Astrocyte (in vitro differentiated cells and primary cell): ENCODE data around the gene CRBN. TPM values are rescaled to one million over a fixed set of nuclear protein-coding genes. Genes with fewer than 3 reads are reported as not detected.

Experiments used
- DNase-seq: peaks from one replicate; pipeline ENCODE4 v3.0.0-alpha.2; 2010; ENCODE audit warnings: low read depth
- FAIRE-seq: peaks from 2 replicates; lab custom pipeline; 2011; peaks lifted over from hg19 to GRCh38; lab: Jason Lieb, UNC
- H2AFZ ChIP-seq: 2 replicates; pipeline ENCODE4 v1.6.0; 2012; ENCODE audit warnings: low read depth, low read length, inconsistent platforms
- H3K27ac ChIP-seq: 2 replicates; pipeline ENCODE4 v1.5.1; 2011; ENCODE audit warnings: low read depth, low read length, inconsistent platforms
- H3K27me3 ChIP-seq: 2 replicates; pipeline ENCODE4 v1.6.0; 2011; ENCODE audit warnings: low read length, inconsistent platforms; ENCODE audit not compliant: insufficient read depth
- H3K36me3 ChIP-seq: 2 replicates; pipeline ENCODE4 v1.5.1; 2011; ENCODE audit warnings: low read length, inconsistent platforms; ENCODE audit not compliant: insufficient read depth
- H3K4me1 ChIP-seq: 2 replicates; pipeline ENCODE4 v1.5.1; 2011; ENCODE audit warnings: low read length, inconsistent platforms; ENCODE audit not compliant: insufficient read depth
- H3K4me2 ChIP-seq: 2 replicates; pipeline ENCODE4 v1.6.0; 2012; ENCODE audit warnings: low read length, inconsistent platforms
- H3K4me3 ChIP-seq: 2 replicates; pipeline ENCODE4 v1.5.1; 2011; ENCODE audit warnings: low read depth, mild to moderate bottlenecking, low read length, inconsistent platforms; ENCODE audit not compliant: insufficient read depth
- H3K79me2 ChIP-seq: 2 replicates; pipeline ENCODE4 v1.6.0; 2012; ENCODE audit warnings: mild to moderate bottlenecking, low read length, inconsistent platforms; ENCODE audit not compliant: insufficient read depth
- H3K9ac ChIP-seq: 2 replicates; pipeline ENCODE4 v1.6.0; 2012; ENCODE audit warnings: mild to moderate bottlenecking, low read length, inconsistent platforms
- H3K9me3 ChIP-seq: 2 replicates; pipeline ENCODE4 v1.5.1; 2012; ENCODE audit warnings: low read depth, mild to moderate bottlenecking, low read length, inconsistent platforms; ENCODE audit not compliant: insufficient read depth
- H4K20me1 ChIP-seq: 2 replicates; pipeline ENCODE4 v1.6.0; 2012; ENCODE audit warnings: low read length, inconsistent platforms; ENCODE audit not compliant: insufficient read depth
- H3K27ac Mint-ChIP-seq: one replicate; pipeline ENCODE4 v1.8.0; 2021; ENCODE audit warnings: mild to moderate bottlenecking, mixed read lengths; ENCODE audit not compliant: unreplicated experiment
- H3K27me3 Mint-ChIP-seq: one replicate; pipeline ENCODE4 v1.8.0; 2021; ENCODE audit warnings: low read depth, mixed read lengths; ENCODE audit not compliant: unreplicated experiment
- H3K36me3 Mint-ChIP-seq: one replicate; pipeline ENCODE4 v1.8.0; 2021; ENCODE audit warnings: low read depth, mixed read lengths; ENCODE audit not compliant: unreplicated experiment
- H3K4me1 Mint-ChIP-seq: one replicate; pipeline ENCODE4 v1.8.0; 2021; ENCODE audit warnings: low read depth, mixed read lengths; ENCODE audit not compliant: unreplicated experiment
- H3K4me3 Mint-ChIP-seq: one replicate; pipeline ENCODE4 v1.8.0; 2021; ENCODE audit warnings: mild to moderate bottlenecking, moderate library complexity, mixed read lengths; ENCODE audit not compliant: unreplicated experiment
- H3K9me3 Mint-ChIP-seq: one replicate; pipeline ENCODE4 v1.8.0; 2021; ENCODE audit warnings: mild to moderate bottlenecking, mixed read lengths; ENCODE audit not compliant: unreplicated experiment
- EZH2 ChIP-seq: IDR thresholded peaks from 2 replicates; pipeline ENCODE4 v1.6.1; 2012; ENCODE audit warnings: mild to moderate bottlenecking, low read length, inconsistent platforms; ENCODE audit not compliant: insufficient read depth
- total RNA-seq: library from RNA; stranded (reverse); gene quantifications from 2 replicates; pipeline ENCODE4 v1.2.1, GENCODE V29; 2021
- TF ChIP-seq, protein P1 (sequence below): IDR thresholded peaks from 2 replicates; pipeline ENCODE4 v1.5.1; 2011; ENCODE audit warnings: low read depth, mild to moderate bottlenecking, inconsistent platforms, low read length, moderate library complexity; ENCODE audit not compliant: insufficient read depth

CRBN gene
- total RNA-seq, 1 donor from 2014 or later = 26.1 TPM

DNA sequence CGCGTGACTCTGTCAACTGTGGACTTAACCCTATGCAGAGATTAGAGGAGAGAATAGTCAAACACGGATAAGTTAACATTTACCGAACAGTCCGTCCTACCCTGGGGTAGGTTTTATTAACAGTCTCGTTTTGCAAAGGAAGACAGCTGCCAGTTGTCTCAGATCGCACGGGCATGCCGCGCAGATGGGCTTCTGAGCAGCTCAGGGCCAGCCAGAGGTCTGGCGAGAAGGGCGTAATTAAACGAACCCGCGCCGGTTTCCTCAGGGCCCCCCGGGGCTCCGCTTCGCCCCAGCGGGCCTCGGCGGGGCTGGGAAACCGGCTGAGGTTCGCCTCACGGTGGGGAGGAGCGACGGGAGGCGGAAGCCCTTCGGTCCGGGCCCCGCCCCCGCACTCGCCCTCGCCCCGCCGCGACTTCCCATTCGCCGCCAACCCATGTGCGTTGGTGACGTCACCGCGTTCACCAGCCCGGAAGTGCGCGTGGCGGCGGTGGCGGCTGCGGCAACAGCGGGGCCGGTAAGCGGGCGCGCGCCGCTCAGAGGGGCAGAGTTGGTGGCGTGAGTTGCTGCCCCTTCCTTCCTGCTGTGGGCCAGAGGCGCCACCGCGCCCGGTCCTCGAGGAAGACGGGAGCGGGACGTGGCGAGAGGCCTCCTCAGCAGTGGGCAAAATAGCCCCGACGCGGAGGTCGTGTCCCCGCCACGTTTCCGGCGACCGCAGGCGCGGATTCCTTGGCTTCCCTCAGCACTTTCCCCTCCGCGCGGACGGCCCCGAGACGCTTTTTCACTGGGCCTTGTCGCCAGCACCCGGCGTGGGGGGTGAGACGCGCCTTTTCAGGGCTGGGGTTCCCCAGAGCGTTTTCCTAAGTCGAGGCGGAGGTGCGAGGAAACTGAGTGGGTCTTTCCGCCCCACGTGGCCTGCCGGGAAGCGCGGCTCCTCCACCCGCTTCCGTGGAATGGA lies 52.7 kb downstream of the CRBN start, which contains the start of gene TRNT1:
Gene TRNT1, plus strand, starts transcription at position 464 of the 955 bp plus-strand sequence. CDS start 2,101 bp downstream, outside the sequence.
- Histone ChIP-seq H3K9ac (peak within 1 kb of the TSS; percentile 96), H3K27ac (peak within 1 kb of the TSS; percentile 94), H3K27me3 (no peaks in the 10 kb centered on the region), H2AFZ (peak within 1 kb of the TSS; percentile 97), H3K36me3 (peaks cover 23% of the 10 kb centered on the region), H3K4me1 (peaks cover 9% of the 10 kb centered on the region), H3K4me3 (peak within 1 kb of the TSS; percentile 85), H3K9me3 (no peaks in the 10 kb centered on the region), H3K4me2 (peak within 1 kb of the TSS; percentile 97), H4K20me1 (no peaks in the 10 kb centered on the region), H3K79me2 (peaks cover 32% of the 10 kb centered on the region)
- H3K36me3 Mint-ChIP-seq = peaks cover 2% of the 10 kb centered on the region
- peaks cover 4% of the 10 kb centered on the region for H3K4me1 Mint-ChIP-seq
- no peak for TF ChIP-seq EZH2
- TF ChIP-seq, protein P1, sequence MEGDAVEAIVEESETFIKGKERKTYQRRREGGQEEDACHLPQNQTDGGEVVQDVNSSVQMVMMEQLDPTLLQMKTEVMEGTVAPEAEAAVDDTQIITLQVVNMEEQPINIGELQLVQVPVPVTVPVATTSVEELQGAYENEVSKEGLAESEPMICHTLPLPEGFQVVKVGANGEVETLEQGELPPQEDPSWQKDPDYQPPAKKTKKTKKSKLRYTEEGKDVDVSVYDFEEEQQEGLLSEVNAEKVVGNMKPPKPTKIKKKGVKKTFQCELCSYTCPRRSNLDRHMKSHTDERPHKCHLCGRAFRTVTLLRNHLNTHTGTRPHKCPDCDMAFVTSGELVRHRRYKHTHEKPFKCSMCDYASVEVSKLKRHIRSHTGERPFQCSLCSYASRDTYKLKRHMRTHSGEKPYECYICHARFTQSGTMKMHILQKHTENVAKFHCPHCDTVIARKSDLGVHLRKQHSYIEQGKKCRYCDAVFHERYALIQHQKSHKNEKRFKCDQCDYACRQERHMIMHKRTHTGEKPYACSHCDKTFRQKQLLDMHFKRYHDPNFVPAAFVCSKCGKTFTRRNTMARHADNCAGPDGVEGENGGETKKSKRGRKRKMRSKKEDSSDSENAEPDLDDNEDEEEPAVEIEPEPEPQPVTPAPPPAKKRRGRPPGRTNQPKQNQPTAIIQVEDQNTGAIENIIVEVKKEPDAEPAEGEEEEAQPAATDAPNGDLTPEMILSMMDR = no peak
- peaks cover 3% of the 10 kb centered on the region for H3K9me3 Mint-ChIP-seq
- no peaks in the 10 kb centered on the region for H3K27me3 Mint-ChIP-seq
- FAIRE-seq = no peak
- peak; percentile 84 for DNase-seq
- H3K4me3 Mint-ChIP-seq = peak within 1 kb of the TSS; percentile 95
- H3K27ac Mint-ChIP-seq = peak within 1 kb of the TSS; percentile 99

DNA sequence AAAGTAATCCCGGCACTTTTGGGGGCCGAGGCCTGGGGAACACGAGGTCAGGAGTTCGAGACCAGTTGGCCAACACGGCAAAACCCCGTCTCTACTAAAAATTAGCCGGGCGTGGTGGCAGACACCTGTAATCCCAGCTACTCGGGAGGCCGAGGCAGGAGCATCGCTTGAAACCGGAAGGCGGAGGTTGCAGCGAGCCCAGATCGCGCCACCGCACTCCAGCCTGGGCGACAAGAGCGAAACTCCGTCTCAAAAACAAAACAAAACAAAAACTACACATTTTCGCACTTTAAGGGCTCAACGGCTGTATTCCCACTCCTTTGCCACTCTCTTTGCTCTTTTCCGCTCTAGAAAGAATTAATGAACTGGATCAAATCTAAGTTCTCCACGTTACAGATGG lies 53.5 kb downstream of the CRBN start:
- no peaks in the 10 kb centered on the region for H3K27me3 Mint-ChIP-seq
- Histone ChIP-seq H3K27me3 (no peaks in the 10 kb centered on the region), H3K9me3 (no peaks in the 10 kb centered on the region), H3K4me2 (peak overlapping the region; percentile 97), H3K4me3 (peak overlapping the region; percentile 85), H4K20me1 (no peaks in the 10 kb centered on the region), H2AFZ (peak overlapping the region; percentile 97), H3K9ac (peak overlapping the region; percentile 96), H3K79me2 (peaks cover 32% of the 10 kb centered on the region), H3K4me1 (peaks cover 9% of the 10 kb centered on the region), H3K36me3 (peaks cover 22% of the 10 kb centered on the region), H3K27ac (peak overlapping the region; percentile 81)
- peak overlapping the region; percentile 87 for H3K4me3 Mint-ChIP-seq
- peaks cover 3% of the 10 kb centered on the region for H3K9me3 Mint-ChIP-seq
- H3K4me1 Mint-ChIP-seq = peaks cover 4% of the 10 kb centered on the region
- H3K36me3 Mint-ChIP-seq = peaks cover 2% of the 10 kb centered on the region
- FAIRE-seq = no peak
- TF ChIP-seq, protein P1 = no peak
- TF ChIP-seq EZH2 = no peak
- peak overlapping the region; percentile 93 for H3K27ac Mint-ChIP-seq
- no peak for DNase-seq
